Skin epidermis (tissue), 12 donors: Measurements from ENCODE around the gene MEOX2.

Experiments
- H3K27ac ChIP-seq, 21 experiments: fragments of 200-600 bp; sonication (generic) in 11 of 21; one replicate each; pipeline ENCODE4 v1.5.0; 2020; ENCODE audit warnings: mild to moderate bottlenecking in 3 of 21, inconsistent platforms in 2 of 21, moderate library complexity in 2 of 21
- H3K4me3 ChIP-seq, 7 experiments: fragments of 200-600 bp; sonication (generic) in 2 of 7; one replicate each; pipeline ENCODE4 v1.5.0; 2020; ENCODE audit warnings: inconsistent platforms in 2 of 7, mild to moderate bottlenecking in 2 of 7, moderate library complexity in 1 of 7

The MEOX2 gene

DNA sequence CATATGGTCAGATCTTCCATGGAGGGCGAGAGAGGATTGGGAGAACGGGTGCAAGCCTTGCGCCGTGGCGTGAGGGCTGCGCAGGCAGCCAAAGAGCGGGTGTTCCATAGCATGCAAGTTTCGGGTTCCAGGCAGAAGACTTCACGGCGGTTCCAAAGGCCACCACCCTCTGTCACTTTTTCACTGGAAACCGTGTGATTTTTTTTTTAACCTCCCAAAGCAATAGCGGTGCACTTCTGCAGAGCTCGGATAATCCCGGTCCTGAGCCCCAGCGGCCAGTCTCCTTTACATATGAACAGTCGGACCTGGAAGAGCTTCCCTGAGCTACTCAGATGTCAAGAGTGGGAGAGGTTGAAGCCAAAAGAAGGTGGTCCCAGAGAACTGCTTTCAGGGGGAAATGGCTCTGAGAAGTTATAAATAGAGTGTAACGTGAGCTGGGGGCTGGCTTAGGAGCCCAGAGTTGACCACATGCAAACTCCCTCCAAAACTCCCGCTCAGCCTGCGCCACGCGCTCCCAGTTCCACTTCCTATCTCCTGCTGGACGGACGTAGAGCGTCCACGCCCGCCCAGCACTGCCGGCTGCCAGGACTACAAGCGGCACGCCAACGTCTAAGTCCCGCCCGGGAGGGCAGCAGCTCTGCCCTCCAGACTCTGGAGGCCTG, at the start of gene MEOX2:
Gene MEOX2, minus strand, starts transcription at position 389 of the 662 bp plus-strand sequence. Its CDS starts 281 bp downstream, at position 108.
- Histone ChIP-seq H3K4me3 (peak within 1 kb of the TSS; percentile 29 to 45 (median 41)), H3K27ac (peak within 1 kb of the TSS in 20 of 21 experiments; percentile 37 to 89 (median 75))

DNA sequence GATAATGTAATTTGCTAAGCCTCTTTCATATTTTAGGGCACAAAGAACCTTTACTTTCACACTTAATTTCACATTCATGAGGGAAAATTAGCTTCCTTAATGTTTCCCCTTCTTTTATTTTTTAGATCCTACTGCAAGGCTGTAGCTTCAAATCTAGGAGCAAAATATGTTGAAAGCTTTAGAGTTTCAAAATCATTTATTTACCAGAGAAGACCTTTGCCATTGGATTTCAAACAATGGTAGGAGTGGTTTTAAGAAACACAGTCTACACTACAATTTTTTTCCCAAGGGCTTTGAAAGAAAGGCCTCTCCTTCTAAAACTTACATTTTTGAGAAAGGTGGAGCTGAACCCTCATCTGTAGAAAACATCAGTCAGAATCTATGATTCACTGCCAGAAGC, 43.3 kb upstream of the MEOX2 start:
- Histone ChIP-seq H3K4me3 (no peak overlapping the region), H3K27ac (no peak overlapping the region)

GRCh38 chr7:15725051-15725450, 38.6 kb upstream of the MEOX2 start:
- no peak overlapping the region for H3K27ac ChIP-seq
- H3K4me3 ChIP-seq = no peak overlapping the region

DNA sequence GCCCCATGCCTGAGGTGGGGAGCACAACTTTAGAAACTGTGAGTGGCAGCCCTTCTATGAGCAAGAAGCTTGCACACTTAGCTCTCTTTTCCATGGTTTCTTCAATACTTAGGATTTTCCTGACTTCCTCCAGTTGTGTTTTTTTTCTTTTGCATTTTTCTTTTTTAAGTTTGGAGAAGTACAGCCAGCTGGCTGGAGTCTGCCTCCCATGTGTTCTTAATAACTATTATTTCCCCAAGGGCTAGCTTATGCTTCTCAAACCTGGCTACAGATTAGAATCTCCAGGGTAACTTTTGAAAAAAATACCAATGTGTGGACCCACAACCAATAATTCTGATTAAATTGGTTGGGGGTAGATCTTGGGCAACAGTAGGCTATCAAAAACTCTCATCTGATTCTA, 37.4 kb upstream of the MEOX2 start:
- Histone ChIP-seq H3K4me3 (no peak overlapping the region), H3K27ac (no peak overlapping the region)

- Histone ChIP-seq H3K4me3 (no peak overlapping the region), H3K27ac (no peak overlapping the region)
Measured at GRCh38 chr7:15720849-15721471, 34.5 kb upstream of the MEOX2 start.

GRCh38 chr7:15719311-15719710, 32.8 kb upstream of the MEOX2 start:
- no peak overlapping the region for H3K4me3 ChIP-seq

GRCh38 chr7:15715435-15715834, 29.0 kb upstream of the MEOX2 start:
- Histone ChIP-seq H3K27ac (no peak overlapping the region), H3K4me3 (no peak overlapping the region)

More at GRCh38 chr7:15719311-15719710, 32.8 kb upstream of the MEOX2 start:
- no peak overlapping the region for H3K27ac ChIP-seq

DNA sequence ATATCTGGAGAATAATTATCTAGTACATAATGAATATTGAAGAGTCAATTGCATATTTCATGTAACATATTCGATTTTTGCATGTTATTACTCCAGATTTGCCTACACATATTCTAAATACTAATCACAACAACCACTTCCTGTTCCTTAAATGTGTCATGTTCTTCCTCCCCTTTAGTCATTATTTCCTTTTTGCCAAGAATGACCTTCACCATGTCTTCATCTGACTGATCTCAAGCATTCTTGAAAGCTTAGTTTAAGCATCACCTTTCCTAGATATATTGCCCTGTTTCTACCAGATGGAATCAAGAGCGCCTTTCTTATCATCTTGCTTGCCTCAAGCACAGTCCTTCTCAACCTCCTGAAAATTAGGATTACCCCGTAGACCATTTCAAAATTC, 23.5 kb upstream of the MEOX2 start:
- H3K4me3 ChIP-seq = no peak overlapping the region
- no peak overlapping the region for H3K27ac ChIP-seq

DNA sequence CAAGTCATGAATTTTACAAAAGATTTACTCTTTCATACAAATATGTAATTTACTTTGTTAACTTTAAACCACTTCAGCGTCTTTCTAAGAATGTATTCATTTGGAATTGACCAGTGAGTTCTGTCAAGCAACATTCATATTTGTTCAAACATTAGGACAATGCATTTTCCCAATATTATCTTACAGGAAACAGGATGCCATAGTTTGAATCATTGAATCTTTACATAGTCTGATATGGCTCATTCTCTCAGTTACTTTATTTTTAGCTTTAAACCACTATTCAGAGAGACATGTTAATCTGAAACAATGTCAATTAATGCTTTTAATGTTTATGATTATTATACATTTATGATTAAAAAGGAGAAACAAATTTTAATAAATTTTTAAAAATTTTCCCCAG, 21.1 kb upstream of the MEOX2 start:
- no peak overlapping the region for H3K27ac ChIP-seq
- no peak overlapping the region for H3K4me3 ChIP-seq

DNA sequence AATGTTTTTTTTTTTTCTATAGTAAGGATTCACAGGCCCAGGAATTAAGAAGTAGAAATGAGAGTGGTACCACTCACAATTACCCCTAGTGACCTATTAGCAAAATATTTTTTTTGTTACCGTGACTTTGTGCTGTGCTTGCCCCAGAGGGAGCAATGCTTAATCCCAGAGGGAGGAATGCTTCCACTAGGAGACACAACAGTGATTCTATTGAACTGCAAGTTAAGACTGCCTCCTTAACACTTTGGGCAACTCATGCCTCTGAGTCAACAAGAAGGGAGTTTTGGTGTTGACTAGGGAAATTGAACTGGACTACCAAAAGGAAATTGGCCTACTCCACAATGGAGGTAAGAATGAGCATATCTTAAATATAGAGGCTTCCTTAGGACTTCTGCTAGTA, 17.2 kb upstream of the MEOX2 start:
- H3K4me3 ChIP-seq = no peak overlapping the region
- no peak overlapping the region for H3K27ac ChIP-seq

- H3K27ac ChIP-seq = peak overlapping the region in 1 of 21 experiments; percentile 1
- no peak overlapping the region for H3K4me3 ChIP-seq
Measured at GRCh38 chr7:15692501-15693020, 6.1 kb upstream of the MEOX2 start.

GRCh38 chr7:15688911-15689310, 2.4 kb upstream of the MEOX2 start:
- peak overlapping the region in 1 of 7 experiments; percentile 44 for H3K4me3 ChIP-seq
- H3K27ac ChIP-seq = peak overlapping the region in 4 of 21 experiments; percentile 86 to 89 (median 87)

DNA sequence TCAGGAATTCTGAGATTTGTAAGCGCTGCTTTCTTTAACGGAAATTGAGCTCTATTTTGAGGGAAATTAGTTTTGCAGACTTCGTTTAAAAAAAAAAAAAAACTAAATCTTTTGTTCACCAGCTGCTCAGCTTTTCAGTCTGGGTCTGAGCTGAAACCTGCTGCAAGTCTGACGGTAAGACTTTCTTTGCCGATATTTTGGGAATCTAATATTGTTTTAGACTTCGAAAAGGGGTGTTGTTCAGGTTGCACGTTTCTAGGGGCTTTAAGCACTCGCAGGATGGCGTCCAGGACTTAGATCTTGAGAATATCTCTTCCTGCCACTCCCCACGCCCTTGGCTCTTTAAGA, 1.8 kb upstream of the MEOX2 start:
- peak overlapping the region in 9 of 21 experiments; percentile 14 to 89 (median 77) for H3K27ac ChIP-seq
- H3K4me3 ChIP-seq = peak overlapping the region in 5 of 7 experiments; percentile 23 to 45 (median 44)

- peak overlapping the region in 14 of 21 experiments; percentile 14 to 89 (median 81) for H3K27ac ChIP-seq
- peak overlapping the region; percentile 23 to 45 (median 41) for H3K4me3 ChIP-seq
Measured at GRCh38 chr7:15687546-15688278, 1.2 kb upstream of the MEOX2 start.

- peak overlapping the region; percentile 23 to 45 (median 41) for H3K4me3 ChIP-seq
- peak overlapping the region in 16 of 21 experiments; percentile 14 to 89 (median 78) for H3K27ac ChIP-seq
Measured at GRCh38 chr7:15686957-15687545, 568 bp upstream of the MEOX2 start.

DNA sequence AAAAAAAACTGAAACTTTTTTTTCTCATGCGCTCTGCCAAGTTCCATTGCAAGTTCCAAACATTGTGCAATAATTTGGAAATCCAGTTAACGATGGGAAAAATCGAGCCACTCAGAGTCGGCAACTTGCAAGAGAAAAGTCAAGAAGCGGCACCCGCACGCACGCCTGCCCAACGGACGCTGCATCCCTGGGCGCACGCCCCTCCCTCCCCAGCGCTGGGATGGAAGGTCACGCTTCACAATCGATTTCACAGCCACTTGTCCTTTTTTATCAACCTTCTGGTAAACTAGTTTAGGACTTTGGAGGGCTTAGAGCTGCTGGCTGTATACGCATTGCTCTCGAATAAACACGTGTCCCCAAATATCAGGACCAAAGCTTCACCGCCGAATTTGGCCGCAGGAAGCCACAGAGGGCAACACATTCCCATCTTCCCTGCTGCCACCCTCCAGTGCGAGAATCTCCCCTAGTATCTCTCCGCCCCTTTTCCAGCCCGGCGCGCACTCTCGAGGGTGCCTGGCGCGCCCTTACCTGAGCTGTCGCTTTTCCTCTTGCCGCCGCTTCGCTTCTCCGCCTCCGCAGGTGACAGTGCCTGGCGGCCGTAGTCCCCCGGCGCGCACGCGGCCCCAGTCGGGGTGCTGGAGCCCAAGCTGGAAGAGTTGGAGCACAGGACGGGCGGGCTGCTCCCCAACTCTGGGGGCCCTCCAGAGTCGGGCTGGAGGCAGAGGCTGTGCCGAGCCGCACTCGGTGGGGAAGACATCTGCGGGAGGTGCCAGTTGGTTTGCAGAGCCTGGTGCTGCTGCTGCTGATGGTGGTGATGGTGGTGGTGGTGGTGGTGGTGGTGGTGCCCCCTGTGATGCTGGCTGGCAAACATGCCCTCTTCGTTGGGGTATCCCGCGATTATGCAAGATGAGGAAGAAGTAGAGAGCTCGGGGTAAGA, 857 bp downstream of the MEOX2 start:
- Histone ChIP-seq H3K27ac (peak overlapping the region in 20 of 21 experiments; percentile 37 to 89 (median 75)), H3K4me3 (peak overlapping the region; percentile 29 to 45 (median 41))

DNA sequence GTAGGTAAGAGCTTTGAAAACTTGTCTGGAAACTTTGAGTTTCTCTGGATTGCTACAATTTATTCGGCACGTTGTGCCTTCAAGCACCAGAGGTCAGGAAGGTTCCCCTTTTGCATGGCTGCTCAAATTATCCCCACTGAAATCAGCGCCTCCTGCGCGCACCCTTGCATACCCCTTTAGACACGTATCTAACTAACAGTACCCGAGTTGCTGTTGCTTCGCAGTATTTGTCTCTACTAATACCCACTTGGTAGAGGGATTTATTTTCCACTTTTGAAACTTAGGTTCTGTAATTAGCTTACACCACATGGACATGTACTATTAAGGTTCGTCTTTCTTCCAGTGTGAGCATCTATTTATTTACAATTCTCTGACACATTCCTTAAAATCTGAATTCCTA, 1.6 kb downstream of the MEOX2 start:
- Histone ChIP-seq H3K27ac (peak overlapping the region in 16 of 21 experiments; percentile 13 to 89 (median 56)), H3K4me3 (peak overlapping the region; percentile 29 to 45 (median 41))

- peak overlapping the region in 14 of 21 experiments; percentile 28 to 89 (median 62) for H3K27ac ChIP-seq
- peak overlapping the region; percentile 29 to 45 (median 41) for H3K4me3 ChIP-seq
Measured at GRCh38 chr7:15684111-15684800, 2.2 kb downstream of the MEOX2 start.
